ENCODE results near the gene DNAJC18. TPM values are rescaled to one million over a fixed set of nuclear protein-coding genes. Genes with fewer than 3 reads are reported as not detected.

DNAJC18 gene
- total RNA-seq, 4 donors from 2014 or later = 0.35 to 23.9 (median 3.4) TPM

DNA sequence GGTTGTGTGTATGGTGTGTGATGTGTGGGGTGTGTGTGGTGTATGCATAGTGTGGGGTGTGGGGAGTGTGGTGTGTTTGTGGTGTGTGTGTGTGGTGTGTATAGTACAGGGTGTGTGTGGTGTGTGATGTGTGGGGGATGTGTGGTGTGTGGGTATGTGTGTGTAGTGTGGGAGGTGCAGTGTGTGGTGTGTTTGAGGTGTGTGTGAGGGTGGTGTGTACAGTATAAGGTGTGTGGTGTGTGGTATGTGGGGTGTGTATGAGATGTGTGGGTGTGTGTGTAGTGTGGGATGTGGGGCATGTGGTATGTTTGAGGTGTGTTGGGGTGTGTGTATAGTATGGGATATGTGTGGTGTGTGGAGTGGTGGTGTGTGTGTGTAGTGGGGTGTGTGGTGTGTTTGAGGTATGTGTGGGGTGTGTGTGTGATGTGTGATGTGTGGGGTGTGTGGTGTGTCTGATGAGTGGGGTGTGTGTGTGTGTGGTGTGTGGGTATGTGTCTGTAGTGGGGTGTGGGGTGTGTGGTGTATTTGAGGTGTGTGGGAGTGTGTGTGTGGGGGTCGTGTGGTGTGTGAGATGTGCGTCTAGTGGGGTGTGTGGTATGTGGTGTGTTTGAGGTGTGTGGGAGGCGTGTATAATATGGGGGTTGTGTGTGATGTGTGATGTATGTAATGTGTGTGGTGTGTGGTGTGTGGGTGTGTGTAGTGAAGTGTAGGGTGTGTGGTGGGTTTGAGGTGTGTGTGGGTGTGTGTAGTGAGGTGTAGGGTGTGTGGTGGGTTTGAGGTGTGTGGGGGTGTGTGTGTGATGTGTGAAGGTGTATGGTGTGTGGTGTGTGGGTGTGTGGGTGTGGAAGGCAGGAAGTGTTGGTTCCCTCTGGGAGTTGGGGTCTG is 14.6 kb upstream of the DNAJC18 start:
- H3K4me1 ChIP-seq = peaks cover 0 to 6% (median 3%) of the 10 kb centered on the region in 4 donors
- H3K4me3 ChIP-seq = no peak overlapping the region
- DNase-seq = no peak
- no peak for TF ChIP-seq CTCF (IDR thresholded peaks at IDR 0.05)
- no peak for TF ChIP-seq POLR2A (IDR thresholded peaks at IDR 0.05)
- H3K9me3 ChIP-seq = no peaks in the 10 kb centered on the region
- H3K36me3 ChIP-seq = no peaks in the 10 kb centered on the region
- H3K27me3 ChIP-seq = no peaks in the 10 kb centered on the region
- no peak overlapping the region for H3K27ac ChIP-seq

DNA sequence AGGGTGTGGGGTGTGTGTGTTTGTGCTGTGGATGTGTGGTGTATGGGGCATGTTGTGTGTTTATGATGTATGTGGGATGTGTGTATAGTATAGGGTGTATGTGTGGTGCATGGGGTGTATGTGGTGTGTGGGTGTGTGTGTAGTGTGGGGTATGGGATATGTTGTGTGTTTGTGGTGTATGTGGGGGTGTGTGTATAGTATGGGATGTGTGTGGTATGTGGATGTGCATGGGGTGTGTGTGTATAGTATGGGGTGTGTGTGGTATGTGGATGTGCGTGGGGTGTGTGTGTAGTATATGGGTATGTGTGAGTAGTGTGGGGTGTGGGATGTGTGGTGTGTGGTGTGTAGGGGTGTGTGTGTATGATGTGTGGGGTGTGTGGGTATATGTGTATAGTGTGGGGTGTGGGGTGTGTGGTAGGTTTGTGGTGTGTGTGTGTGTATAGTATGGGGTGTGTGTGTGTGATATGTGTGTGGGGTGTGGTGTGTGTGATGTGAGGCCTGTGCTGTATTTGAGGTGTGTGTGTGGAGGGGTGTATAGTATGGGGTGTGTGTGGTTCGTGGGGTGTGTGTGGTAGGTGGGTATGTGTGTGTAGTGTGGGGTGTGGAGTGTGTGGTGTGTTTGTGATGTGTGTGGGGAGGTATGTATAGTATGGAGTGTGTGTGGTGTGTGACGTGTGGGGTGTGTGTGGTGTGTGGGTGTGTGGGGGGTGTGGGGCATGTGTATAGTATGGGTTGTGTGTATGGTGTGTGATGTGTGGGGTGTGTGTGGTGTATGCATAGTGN is 12.7 kb upstream of the DNAJC18 start:
- Histone ChIP-seq H3K27ac (no peak overlapping the region), H3K4me3 (no peak overlapping the region), H3K4me1 (no peaks in the 10 kb centered on the region), H3K9me3 (no peaks in the 10 kb centered on the region), H3K36me3 (no peaks in the 10 kb centered on the region), H3K27me3 (no peaks in the 10 kb centered on the region)
- no peak for TF ChIP-seq CTCF (IDR thresholded peaks at IDR 0.05)
- TF ChIP-seq POLR2A (IDR thresholded peaks at IDR 0.05) = no peak
- peak in 1 of 3 donors; percentile 28 for DNase-seq

GRCh38 chr5:139451176-139451575 is 11.9 kb upstream of the DNAJC18 start:
- Histone ChIP-seq H3K4me3 (no peak overlapping the region), H3K9me3 (no peaks in the 10 kb centered on the region), H3K27ac (no peak overlapping the region), H3K4me1 (no peaks in the 10 kb centered on the region), H3K36me3 (no peaks in the 10 kb centered on the region), H3K27me3 (no peaks in the 10 kb centered on the region)
- TF ChIP-seq CTCF (IDR thresholded peaks at IDR 0.05) (no peak), POLR2A (IDR thresholded peaks at IDR 0.05) (no peak)
- DNase-seq = no peak

DNA sequence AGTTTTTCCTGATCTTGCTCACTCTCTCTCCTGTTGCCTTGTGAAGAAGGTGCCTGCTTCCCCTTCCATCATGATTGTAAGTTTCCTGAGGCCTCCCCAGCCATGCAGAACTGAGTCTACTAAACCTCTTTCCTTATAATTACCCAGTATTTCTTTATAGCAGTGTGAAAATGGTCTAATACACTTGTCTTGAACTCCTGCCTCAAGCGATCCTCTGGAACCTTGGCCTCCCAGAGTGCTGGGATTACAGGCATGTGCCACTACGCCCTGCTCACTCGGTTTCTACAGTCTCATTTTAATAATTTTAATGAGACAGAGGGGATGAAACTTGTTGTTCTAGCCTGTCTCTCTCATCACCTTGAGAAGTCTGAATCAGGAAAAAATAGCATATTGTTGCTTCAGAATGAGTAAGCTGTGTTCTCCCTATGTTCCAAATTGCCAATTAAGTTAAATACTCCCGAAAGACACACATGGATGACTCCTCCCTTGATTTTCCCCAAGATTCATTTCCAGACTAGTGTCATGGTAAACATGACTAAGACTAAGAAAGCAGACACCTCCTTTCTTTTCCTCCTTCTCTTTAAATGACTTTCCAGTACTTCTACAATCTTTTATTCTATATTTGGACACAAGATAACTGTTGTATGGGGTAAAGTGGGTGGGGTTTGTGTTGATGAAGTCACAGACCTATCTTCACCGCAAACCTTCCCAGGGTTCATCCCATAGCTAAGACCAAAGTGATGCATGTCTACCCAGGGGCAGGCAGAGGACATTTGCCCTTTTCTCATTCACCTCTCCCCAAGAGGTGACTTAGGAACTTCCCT is 7.8 kb upstream of the DNAJC18 start:
- Histone ChIP-seq H3K36me3 (no peaks in the 10 kb centered on the region), H3K4me1 (no peaks in the 10 kb centered on the region), H3K27ac (no peak overlapping the region), H3K4me3 (no peak overlapping the region), H3K9me3 (no peaks in the 10 kb centered on the region), H3K27me3 (no peaks in the 10 kb centered on the region)
- peak in 1 of 3 donors; percentile 9 for DNase-seq
- no peak for TF ChIP-seq POLR2A (IDR thresholded peaks at IDR 0.05)
- no peak for TF ChIP-seq CTCF (IDR thresholded peaks at IDR 0.05)
